ENCODE results near the gene IPPK.

DNA sequence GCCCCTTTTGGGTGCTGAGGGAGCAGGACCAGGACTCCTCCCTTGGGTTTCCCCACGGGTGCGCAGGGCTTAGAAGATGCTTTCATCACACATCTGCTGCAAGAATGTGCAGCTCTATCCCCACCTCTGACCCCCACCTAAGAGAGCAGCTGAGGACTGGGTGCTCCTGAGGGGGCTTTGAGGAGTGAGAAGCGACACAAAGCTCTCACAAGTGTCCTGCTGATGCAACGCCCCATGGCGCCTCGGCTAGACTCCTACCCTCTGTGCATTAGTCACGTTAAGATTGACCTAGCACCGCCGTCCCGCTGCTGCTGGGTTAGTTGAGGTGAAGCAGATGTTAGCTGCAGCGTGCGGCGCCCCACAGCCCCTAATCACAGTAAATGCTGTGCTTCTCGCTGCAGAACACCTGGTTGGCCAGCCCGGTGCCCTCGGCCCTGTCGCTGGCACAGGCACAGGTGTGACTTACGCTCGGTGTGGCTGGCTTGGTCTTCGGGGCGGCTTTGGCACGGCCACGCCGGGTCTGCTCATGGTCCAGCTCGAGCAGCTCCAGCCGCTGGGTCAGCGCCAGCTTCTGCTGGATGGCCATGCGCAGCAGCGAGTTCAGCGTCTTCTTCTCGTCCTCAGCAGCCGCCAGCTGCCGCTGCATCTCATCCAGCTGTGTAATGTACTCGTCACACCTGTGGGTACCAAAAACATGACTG, 45.0 kb upstream of the IPPK start:
- TF ChIP-seq, protein P1, sequence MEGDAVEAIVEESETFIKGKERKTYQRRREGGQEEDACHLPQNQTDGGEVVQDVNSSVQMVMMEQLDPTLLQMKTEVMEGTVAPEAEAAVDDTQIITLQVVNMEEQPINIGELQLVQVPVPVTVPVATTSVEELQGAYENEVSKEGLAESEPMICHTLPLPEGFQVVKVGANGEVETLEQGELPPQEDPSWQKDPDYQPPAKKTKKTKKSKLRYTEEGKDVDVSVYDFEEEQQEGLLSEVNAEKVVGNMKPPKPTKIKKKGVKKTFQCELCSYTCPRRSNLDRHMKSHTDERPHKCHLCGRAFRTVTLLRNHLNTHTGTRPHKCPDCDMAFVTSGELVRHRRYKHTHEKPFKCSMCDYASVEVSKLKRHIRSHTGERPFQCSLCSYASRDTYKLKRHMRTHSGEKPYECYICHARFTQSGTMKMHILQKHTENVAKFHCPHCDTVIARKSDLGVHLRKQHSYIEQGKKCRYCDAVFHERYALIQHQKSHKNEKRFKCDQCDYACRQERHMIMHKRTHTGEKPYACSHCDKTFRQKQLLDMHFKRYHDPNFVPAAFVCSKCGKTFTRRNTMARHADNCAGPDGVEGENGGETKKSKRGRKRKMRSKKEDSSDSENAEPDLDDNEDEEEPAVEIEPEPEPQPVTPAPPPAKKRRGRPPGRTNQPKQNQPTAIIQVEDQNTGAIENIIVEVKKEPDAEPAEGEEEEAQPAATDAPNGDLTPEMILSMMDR (IDR thresholded peaks at IDR 0.05; ENCODE audit: low read length) = no peak
- no peak for TF ChIP-seq EZH2 (optimal IDR thresholded peaks at IDR 0.05; ENCODE audit: low read depth, low read length)
- TF ChIP-seq EZH2phosphoT487 (IDR thresholded peaks at IDR 0.05; ENCODE audit: low read length) = no peak
